Ascending aorta (tissue), 2 donors: ENCODE results near the gene RNPS1. TPM values are rescaled to one million over a fixed set of nuclear protein-coding genes. Genes with fewer than 3 reads are reported as not detected.
A peak's percentile ranks its signal among the peaks of the same experiment; 100 is the strongest.

Experiments
- DNase-seq, 2 donors: peaks; one replicate each; pipeline ENCODE4 v3.0.0-alpha.2; 2019; ENCODE audit warnings: low spot score in 2 of 2
- H3K27ac ChIP-seq, 2 donors: fragments of 200-600 bp; sonication (generic); one replicate each; pipeline ENCODE4 v1.5.1; 2016 to 2017; ENCODE audit warnings: mild to moderate bottlenecking in 1 of 2
- H3K27me3 ChIP-seq: fragments of 200-600 bp; sonication (generic); one replicate; pipeline ENCODE4 v1.5.1; 2017
- H3K36me3 ChIP-seq, 2 donors: fragments of 200-600 bp; sonication (generic); one replicate each; pipeline ENCODE4 v1.5.1; 2016
- H3K4me1 ChIP-seq, 2 donors: fragments of 200-600 bp; sonication (generic); one replicate each; pipeline ENCODE4 v1.5.1; 2016 to 2017; ENCODE audit warnings: mild to moderate bottlenecking in 1 of 2
- H3K4me3 ChIP-seq, 2 donors: fragments of 200-600 bp; sonication (generic); one replicate each; pipeline ENCODE4 v1.5.1; 2016 to 2017; ENCODE audit warnings: mild to moderate bottlenecking in 1 of 2
- H3K9me3 ChIP-seq, 2 donors: fragments of 200-600 bp; sonication (generic); one replicate each; pipeline ENCODE4 v1.5.1; 2016
- CTCF ChIP-seq, 3 experiments: fragments of 200-600 bp in 2 of 3; fragments of 450-650 bp in 1 of 3; sonication (generic) in 2 of 3; IDR thresholded peaks; one replicate each; pipeline ENCODE4 v1.5.1; 2016 to 2019; ENCODE audit warnings: antibody characterized with exemption in 3 of 3, mild to moderate bottlenecking in 1 of 3, moderate library complexity in 1 of 3
- intact Hi-C: fragments of 100-400 bp; cut with DNase I; formaldehyde crosslinking; loops from one replicate; pipeline ENCODE4 v1.15.1; 2023
- total RNA-seq: library from RNA; depleted of rRNA; stranded (reverse); fragments of >200 nt; gene quantifications from one replicate; pipeline ENCODE4 v1.1.0, GENCODE V29; 2016

RNPS1 gene
- total RNA-seq, 1 donor from 2014 or later, result 134 TPM

- no peak overlapping the region for H3K4me3 ChIP-seq
- no peak for DNase-seq
Observed at GRCh38 chr16:2237493-2238149, 30.3 kb downstream of the RNPS1 start.

GRCh38 chr16:2237102-2237482, 30.8 kb downstream of the RNPS1 start:
- no peak for DNase-seq
- Histone ChIP-seq H3K4me3 (peak overlapping the region in 1 of 2 donors; percentile 51), H3K4me1 (peaks cover 8 to 10% of the 10 kb centered on the region in 2 donors), H3K36me3 (peaks cover 38 to 43% of the 10 kb centered on the region in 2 donors), H3K27me3 (peaks cover 6% of the 10 kb centered on the region), H3K9me3 (no peaks in the 10 kb centered on the region), H3K27ac (no peak overlapping the region)
- intact Hi-C loops, result no loop called here
- no peak for TF ChIP-seq CTCF (IDR thresholded peaks at IDR 0.05)

More at GRCh38 chr16:2237493-2238149, 30.3 kb downstream of the RNPS1 start:
- H3K9me3 ChIP-seq, result no peaks in the 10 kb centered on the region
- peaks cover 37 to 39% of the 10 kb centered on the region in 2 donors for H3K36me3 ChIP-seq
- peaks cover 8 to 10% of the 10 kb centered on the region in 2 donors for H3K4me1 ChIP-seq
- peaks cover 6% of the 10 kb centered on the region for H3K27me3 ChIP-seq
- H3K27ac ChIP-seq, result no peak overlapping the region
- intact Hi-C loops, result no loop called here
- TF ChIP-seq CTCF (IDR thresholded peaks at IDR 0.05), result no peak

- no peak for TF ChIP-seq CTCF (IDR thresholded peaks at IDR 0.05)
- Histone ChIP-seq H3K27ac (no peak within 1 kb of the TSS), H3K9me3 (no peaks in the 10 kb centered on the region), H3K4me1 (peaks cover 8 to 10% of the 10 kb centered on the region in 2 donors), H3K4me3 (peak within 1 kb of the TSS in 1 of 2 donors; percentile 51), H3K27me3 (peaks cover 6% of the 10 kb centered on the region), H3K36me3 (peaks cover 44 to 48% of the 10 kb centered on the region in 2 donors)
- intact Hi-C loops, result no loop called here
- no peak for DNase-seq
Observed at GRCh38 chr16:2236337-2237101, 31.4 kb downstream of the RNPS1 start, which contains the start of gene DNASE1L2. Gene DNASE1L2 (plus strand): TSS chr16:2236444. CDS start chr16:2236817, 373 bp downstream.

GRCh38 chr16:2235695-2236336, 32.1 kb downstream of the RNPS1 start:
- Histone ChIP-seq H3K27ac (no peak overlapping the region), H3K4me1 (peaks cover 8 to 10% of the 10 kb centered on the region in 2 donors), H3K4me3 (no peak overlapping the region), H3K9me3 (no peaks in the 10 kb centered on the region), H3K27me3 (peaks cover 6% of the 10 kb centered on the region), H3K36me3 (peaks cover 51 to 53% of the 10 kb centered on the region in 2 donors)
- DNase-seq, result no peak
- TF ChIP-seq CTCF (IDR thresholded peaks at IDR 0.05), result no peak
- intact Hi-C loops, result no loop called here

GRCh38 chr16:2235234-2235651, 32.7 kb downstream of the RNPS1 start:
- no peaks in the 10 kb centered on the region for H3K9me3 ChIP-seq
- H3K4me1 ChIP-seq, result peaks cover 8 to 10% of the 10 kb centered on the region in 2 donors
- intact Hi-C loops, result no loop called here
- H3K27ac ChIP-seq, result no peak overlapping the region
- no peak for TF ChIP-seq CTCF (IDR thresholded peaks at IDR 0.05)
- no peak overlapping the region for H3K4me3 ChIP-seq
- H3K36me3 ChIP-seq, result peaks cover 57% of the 10 kb centered on the region in 2 donors
- H3K27me3 ChIP-seq, result peaks cover 6% of the 10 kb centered on the region
- no peak for DNase-seq
